Osteoblast (primary cell): ENCODE measurements around the gene ANKUB1. TPM values are rescaled to one million over a fixed set of nuclear protein-coding genes. Genes with fewer than 3 reads are reported as not detected.

Source experiments
- DNase-seq: peaks from one replicate; pipeline ENCODE4 v3.0.0; 2011; ENCODE audit warnings: low spot score, mixed read lengths; ENCODE audit not compliant: insufficient read length; ENCODE audit errors: missing footprints
- H2AFZ ChIP-seq: 2 replicates; pipeline ENCODE4 v1.6.0; 2011; ENCODE audit warnings: mild to moderate bottlenecking, low read length
- H3K27ac ChIP-seq: 2 replicates; pipeline ENCODE4 v1.5.1; 2011; ENCODE audit warnings: mild to moderate bottlenecking, low read depth, low read length, moderate library complexity
- H3K27me3 ChIP-seq: 2 replicates; pipeline ENCODE4 v1.6.0; 2012; ENCODE audit warnings: mild to moderate bottlenecking, control low read depth, inconsistent platforms, low read length, moderate library complexity; ENCODE audit not compliant: insufficient read depth
- H3K36me3 ChIP-seq: 2 replicates; pipeline ENCODE4 v1.5.1; 2011; ENCODE audit warnings: mild to moderate bottlenecking, low read length, control low read depth, moderate library complexity; ENCODE audit not compliant: insufficient read depth
- H3K4me1 ChIP-seq: 2 replicates; pipeline ENCODE4 v1.5.1; 2011; ENCODE audit warnings: mild to moderate bottlenecking, low read length, control low read depth, moderate library complexity; ENCODE audit not compliant: insufficient read depth
- H3K4me2 ChIP-seq: 2 replicates; pipeline ENCODE4 v1.6.0; 2011; ENCODE audit warnings: mild to moderate bottlenecking, low read length; ENCODE audit not compliant: insufficient read depth
- H3K4me3 ChIP-seq: fragments of 200-600 bp; sonication (generic); 3 replicates; pipeline ENCODE4 v1.5.1; 2012; ENCODE audit warnings: mild to moderate bottlenecking, low read length, inconsistent platforms; ENCODE audit not compliant: insufficient read depth
- H3K79me2 ChIP-seq: 2 replicates; pipeline ENCODE4 v1.6.0; 2012; ENCODE audit warnings: mild to moderate bottlenecking, low read length, control low read depth, inconsistent platforms; ENCODE audit not compliant: insufficient read depth
- H3K9me3 ChIP-seq: 2 replicates; pipeline ENCODE4 v1.5.1; 2011; ENCODE audit warnings: low read depth, low read length, control low read depth
- H4K20me1 ChIP-seq: 2 replicates; pipeline ENCODE4 v1.6.0; 2012; ENCODE audit warnings: mild to moderate bottlenecking, low read length, control low read depth; ENCODE audit not compliant: insufficient read depth
- CTCF ChIP-seq: IDR thresholded peaks from 2 replicates; pipeline ENCODE4 v1.5.1; 2011; ENCODE audit warnings: mild to moderate bottlenecking, low read depth, low read length, moderate library complexity; ENCODE audit errors: extremely low read depth
- total RNA-seq: library from RNA; depleted of rRNA; stranded (reverse); fragments of >200 nt; gene quantifications from 2 replicates; pipeline ENCODE4 v1.2.3, GENCODE V29; 2012

The ANKUB1 gene
- total RNA-seq, 1 donor: under 0.01 TPM

- Histone ChIP-seq H3K27me3 (no peaks in the 10 kb centered on the region), H2AFZ (no peak overlapping the region)
These were observed 11.1 kb downstream of the ANKUB1 start for GRCh38 chr3:149781211-149781610.

GRCh38 chr3:149777414-149778214 lies 14.7 kb downstream of the ANKUB1 start:
- H3K4me2 ChIP-seq: no peak overlapping the region
- no peak for TF ChIP-seq CTCF
- no peaks in the 10 kb centered on the region for H3K4me1 ChIP-seq
- no peaks in the 10 kb centered on the region for H3K36me3 ChIP-seq
- no peaks in the 10 kb centered on the region for H3K79me2 ChIP-seq
- no peak overlapping the region for H3K27ac ChIP-seq
- no peaks in the 10 kb centered on the region for H4K20me1 ChIP-seq
- H3K4me3 ChIP-seq: no peak overlapping the region
- H3K27me3 ChIP-seq: no peaks in the 10 kb centered on the region
- peak overlapping the region; percentile 12 for H2AFZ ChIP-seq
- DNase-seq: no peak
- H3K9me3 ChIP-seq: no peaks in the 10 kb centered on the region

More at GRCh38 chr3:149781211-149781610, 11.1 kb downstream of the ANKUB1 start:
- Histone ChIP-seq H3K79me2 (no peaks in the 10 kb centered on the region), H4K20me1 (no peaks in the 10 kb centered on the region), H3K36me3 (no peaks in the 10 kb centered on the region), H3K4me1 (peaks cover 11% of the 10 kb centered on the region), H3K4me3 (no peak overlapping the region), H3K27ac (no peak overlapping the region), H3K9me3 (no peaks in the 10 kb centered on the region), H3K4me2 (no peak overlapping the region)
- no peak for TF ChIP-seq CTCF
- no peak for DNase-seq

GRCh38 chr3:149776170-149776569 lies 16.2 kb downstream of the ANKUB1 start:
- Histone ChIP-seq H3K4me3 (no peak overlapping the region), H3K27me3 (no peaks in the 10 kb centered on the region), H4K20me1 (no peaks in the 10 kb centered on the region), H3K4me2 (no peak overlapping the region), H3K9me3 (no peaks in the 10 kb centered on the region), H2AFZ (no peak overlapping the region), H3K36me3 (no peaks in the 10 kb centered on the region), H3K27ac (no peak overlapping the region), H3K4me1 (no peaks in the 10 kb centered on the region), H3K79me2 (no peaks in the 10 kb centered on the region)
- TF ChIP-seq CTCF: no peak
- no peak for DNase-seq

GRCh38 chr3:149772861-149773260 lies 19.5 kb downstream of the ANKUB1 start:
- no peaks in the 10 kb centered on the region for H3K79me2 ChIP-seq
- H3K4me2 ChIP-seq: no peak overlapping the region
- H3K4me1 ChIP-seq: no peaks in the 10 kb centered on the region
- no peaks in the 10 kb centered on the region for H3K36me3 ChIP-seq
- TF ChIP-seq CTCF: no peak
- no peak for DNase-seq
- H4K20me1 ChIP-seq: no peaks in the 10 kb centered on the region
- H3K9me3 ChIP-seq: no peaks in the 10 kb centered on the region
- H3K4me3 ChIP-seq: no peak overlapping the region
- H3K27me3 ChIP-seq: no peaks in the 10 kb centered on the region
- no peak overlapping the region for H3K27ac ChIP-seq
- peak overlapping the region; percentile 11 for H2AFZ ChIP-seq
